Measurements from ENCODE around the gene EGF.

GRCh38 chr4:110003401-110004187 lies 90.9 kb downstream of the EGF start:
- TF ChIP-seq CTCF (IDR thresholded peaks at IDR 0.05 in 8 of 11, conservative IDR thresholded peaks at IDR 0.05 in 3 of 11): no peak
- TF ChIP-seq POLR2A (IDR thresholded peaks at IDR 0.05): no peak
- TF ChIP-seq POLR2AphosphoS5 (IDR thresholded peaks at IDR 0.05): no peak
